Upper lobe of left lung (tissue), 6 donors: ENCODE data around the gene RNF123. TPM values are rescaled to one million over a fixed set of nuclear protein-coding genes. Genes with fewer than 3 reads are reported as not detected.

ENCODE experiments used
- ATAC-seq, 2 donors: fragments of 200-7000 bp; cut with Tn5 transposase; one replicate each; pipeline ENCODE4 v1.9.1; 2022; ENCODE audit warnings: mild to moderate bottlenecking in 2 of 2, moderate library complexity in 2 of 2; ENCODE audit not compliant: low FRiP score in 2 of 2
- DNase-seq, 2 donors: peaks; one replicate each; pipeline ENCODE4 v3.0.0-alpha.2; 2019 to 2020
- H3K27ac ChIP-seq, 4 donors: fragments of 200-600 bp; sonication (generic); one replicate each; pipeline ENCODE4 v1.5.1; 2016 to 2019
- H3K27me3 ChIP-seq, 4 donors: fragments of 200-600 bp; sonication (generic); one replicate each; pipeline ENCODE4 v1.5.1; 2017 to 2019
- H3K36me3 ChIP-seq, 4 donors: fragments of 200-600 bp; sonication (generic); one replicate each; pipeline ENCODE4 v1.5.1; 2016 to 2019
- H3K4me1 ChIP-seq, 4 donors: fragments of 200-600 bp; sonication (generic); one replicate each; pipeline ENCODE4 v1.5.1; 2018 to 2019
- H3K4me3 ChIP-seq, 4 donors: fragments of 200-600 bp; sonication (generic); one replicate each; pipeline ENCODE4 v1.5.1; 2017 to 2019; ENCODE audit warnings: mild to moderate bottlenecking in 2 of 4, moderate library complexity in 1 of 4
- H3K9me3 ChIP-seq, 4 donors: fragments of 200-600 bp; sonication (generic); one replicate each; pipeline ENCODE4 v1.5.1; 2018 to 2019
- EP300 ChIP-seq, 4 donors: sonication (generic); formaldehyde crosslinking; IDR thresholded peaks; one replicate each; pipeline ENCODE4 v1.5.1; 2017; ENCODE audit warnings: antibody characterized with exemption in 4 of 4, control low read depth in 2 of 4
- POLR2A ChIP-seq, 4 donors: fragments of 450-650 bp; IDR thresholded peaks; one replicate each; pipeline ENCODE4 v1.5.1; 2016 to 2017; ENCODE audit warnings: antibody characterized with exemption in 4 of 4, mild to moderate bottlenecking in 2 of 4
- POLR2AphosphoS5 ChIP-seq, 2 donors: sonication (generic); formaldehyde crosslinking; IDR thresholded peaks; one replicate each; pipeline ENCODE4 v1.5.1; 2017; ENCODE audit warnings: antibody characterized with exemption in 2 of 2
- WGBS, 2 donors: methylation state at CpG; one replicate each; pipeline ENCODE4 v1.1.5; 2017 to 2018; 5-methylcytosine and 5-hydroxymethylcytosine counted together
- total RNA-seq, 6 donors: library from RNA; depleted of rRNA in 4 of 6; stranded (reverse); fragments of >200 nt in 4 of 6; gene quantifications; one replicate each; pipeline versions ENCODE4 v1.1.0 to v1.2.1, GENCODE V29; 2016 to 2021
- TF ChIP-seq, protein P1 (sequence below), 6 experiments: fragments of 450-650 bp in 4 of 6; fragments of 200-600 bp in 2 of 6; sonication (generic) in 2 of 6; IDR thresholded peaks; one replicate each; pipeline ENCODE4 v1.5.1; 2016 to 2019; ENCODE audit warnings: antibody characterized with exemption in 6 of 6
- donor health status: DM: no; HTN: no; CAD: no; lungs with moderate emphysema.
- donor health status: DM: no; HTN: yes; CAD: no; lungs with severe emphysema.

The RNF123 gene
- total RNA-seq, 6 donors from 2014 or later = 14.2 to 71.2 (median 42.2) TPM

DNA sequence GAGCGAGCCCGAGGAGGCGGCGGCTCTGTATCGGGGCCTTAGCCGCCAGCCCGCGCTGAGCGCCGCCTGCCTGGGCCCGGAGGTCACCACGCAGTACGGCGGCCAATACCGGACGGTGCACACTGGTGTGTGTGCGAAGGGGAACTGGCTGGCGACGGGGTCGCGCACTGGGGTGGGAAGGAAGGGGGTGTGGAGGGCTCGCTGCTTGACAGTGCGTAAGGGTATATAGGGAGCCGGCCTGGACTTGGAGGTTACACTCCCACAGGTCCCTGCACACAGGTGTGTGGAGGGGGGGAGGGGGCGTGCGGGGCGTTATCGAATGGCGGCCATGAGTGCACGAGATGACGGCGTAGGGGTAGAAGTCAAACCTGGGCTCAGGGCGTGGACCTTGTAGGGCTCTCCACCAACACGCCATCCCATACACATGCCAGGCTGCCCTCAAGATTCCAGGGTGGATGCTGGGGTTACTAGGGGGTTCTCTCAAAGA is 14.8 kb upstream of the RNF123 start:
- 5 to 11% methylated on average over 22 to 31 of the region's 34 CpGs for WGBS, 2 donors
- Histone ChIP-seq H3K27ac (peak overlapping the region; percentile 90 to 96 (median 94)), H3K4me3 (peak overlapping the region; percentile 75 to 99 (median 84)), H3K9me3 (no peaks in the 10 kb centered on the region), H3K36me3 (peaks cover 12 to 40% (median 32%) of the 10 kb centered on the region in 4 donors), H3K4me1 (peaks cover 14 to 26% (median 16%) of the 10 kb centered on the region in 4 donors), H3K27me3 (no peaks in the 10 kb centered on the region)
- DNase-seq (no peak), ATAC-seq (peak; percentile 1 to 51)
- no peak for TF ChIP-seq POLR2AphosphoS5 (IDR thresholded peaks at IDR 0.05)
- TF ChIP-seq, protein P1, sequence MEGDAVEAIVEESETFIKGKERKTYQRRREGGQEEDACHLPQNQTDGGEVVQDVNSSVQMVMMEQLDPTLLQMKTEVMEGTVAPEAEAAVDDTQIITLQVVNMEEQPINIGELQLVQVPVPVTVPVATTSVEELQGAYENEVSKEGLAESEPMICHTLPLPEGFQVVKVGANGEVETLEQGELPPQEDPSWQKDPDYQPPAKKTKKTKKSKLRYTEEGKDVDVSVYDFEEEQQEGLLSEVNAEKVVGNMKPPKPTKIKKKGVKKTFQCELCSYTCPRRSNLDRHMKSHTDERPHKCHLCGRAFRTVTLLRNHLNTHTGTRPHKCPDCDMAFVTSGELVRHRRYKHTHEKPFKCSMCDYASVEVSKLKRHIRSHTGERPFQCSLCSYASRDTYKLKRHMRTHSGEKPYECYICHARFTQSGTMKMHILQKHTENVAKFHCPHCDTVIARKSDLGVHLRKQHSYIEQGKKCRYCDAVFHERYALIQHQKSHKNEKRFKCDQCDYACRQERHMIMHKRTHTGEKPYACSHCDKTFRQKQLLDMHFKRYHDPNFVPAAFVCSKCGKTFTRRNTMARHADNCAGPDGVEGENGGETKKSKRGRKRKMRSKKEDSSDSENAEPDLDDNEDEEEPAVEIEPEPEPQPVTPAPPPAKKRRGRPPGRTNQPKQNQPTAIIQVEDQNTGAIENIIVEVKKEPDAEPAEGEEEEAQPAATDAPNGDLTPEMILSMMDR (IDR thresholded peaks at IDR 0.05) = peak in 2 of 6 experiments; percentile 6 to 48
- TF ChIP-seq POLR2A (IDR thresholded peaks at IDR 0.05) = peak in 1 of 4 donors; percentile 6
- TF ChIP-seq EP300 (IDR thresholded peaks at IDR 0.05) = no peak

DNA sequence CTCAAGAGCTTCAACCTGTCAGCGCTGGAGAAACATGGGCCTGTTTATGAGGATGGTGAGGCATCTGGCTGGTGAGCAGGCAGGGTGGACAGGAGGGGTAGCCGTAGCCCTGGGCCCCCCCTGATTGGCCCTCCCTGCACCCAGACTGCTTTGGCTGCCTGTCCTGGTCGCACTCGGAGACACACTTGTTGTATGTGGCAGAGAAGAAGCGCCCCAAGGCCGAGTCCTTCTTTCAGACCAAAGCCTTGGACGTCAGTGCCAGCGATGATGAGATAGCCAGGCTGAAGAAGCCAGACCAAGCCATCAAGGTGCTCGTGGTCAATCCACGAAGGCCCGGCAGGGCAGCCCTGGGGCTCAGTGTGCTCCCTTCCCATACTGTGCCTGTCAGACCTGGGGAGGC is 13.4 kb upstream of the RNF123 start:
- WGBS, 2 donors = 95 to 96% methylated on average over 7 to 9 of the region's 11 CpGs
- TF ChIP-seq POLR2A (IDR thresholded peaks at IDR 0.05) = no peak
- TF ChIP-seq, protein P1 (IDR thresholded peaks at IDR 0.05) = no peak
- TF ChIP-seq EP300 (IDR thresholded peaks at IDR 0.05) = no peak
- TF ChIP-seq POLR2AphosphoS5 (IDR thresholded peaks at IDR 0.05) = no peak
- no peak overlapping the region for H3K4me3 ChIP-seq
- H3K27ac ChIP-seq = no peak overlapping the region
- peaks cover 20 to 54% (median 43%) of the 10 kb centered on the region in 4 donors for H3K36me3 ChIP-seq
- ATAC-seq = no peak
- H3K27me3 ChIP-seq = no peaks in the 10 kb centered on the region
- no peaks in the 10 kb centered on the region for H3K9me3 ChIP-seq
- DNase-seq = no peak
- H3K4me1 ChIP-seq = peaks cover 14 to 26% (median 16%) of the 10 kb centered on the region in 4 donors

DNA sequence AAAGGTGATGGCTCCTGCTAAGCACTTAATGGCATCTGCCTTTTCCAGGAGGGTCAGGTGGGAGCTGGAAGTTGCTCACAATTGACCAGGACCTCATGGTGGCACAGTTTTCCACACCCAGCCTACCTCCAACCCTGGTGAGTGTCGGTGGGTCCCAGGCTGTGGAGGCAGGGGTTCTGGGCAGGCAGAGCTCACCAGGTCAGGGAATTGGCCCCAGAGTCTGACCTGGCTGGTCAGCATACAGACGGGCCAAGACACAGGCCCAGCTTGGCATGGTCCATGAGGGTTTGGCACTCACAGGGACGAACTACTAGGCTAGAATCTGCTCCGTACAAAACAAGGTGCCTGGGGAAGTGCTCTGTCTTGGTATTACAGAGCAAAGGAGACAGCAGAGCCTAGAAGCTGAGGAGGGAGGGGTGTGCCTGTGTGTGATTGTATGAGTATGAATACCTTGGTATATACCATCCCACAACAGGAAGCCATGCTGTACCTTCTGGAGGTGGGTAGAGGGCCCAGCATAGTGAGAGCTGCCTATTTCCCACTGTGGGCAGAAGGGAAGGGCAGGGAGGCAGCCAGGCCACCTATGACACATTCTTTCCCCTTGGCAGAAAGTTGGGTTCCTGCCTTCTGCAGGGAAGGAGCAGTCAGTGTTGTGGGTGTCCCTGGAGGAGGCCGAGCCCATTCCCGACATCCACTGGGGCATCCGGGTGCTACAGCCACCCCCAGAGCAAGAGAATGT is 8.7 kb upstream of the RNF123 start:
- no peak overlapping the region for H3K4me3 ChIP-seq
- 82 to 94% methylated on average over 4 to 6 of the region's 7 CpGs for WGBS, 2 donors
- H3K36me3 ChIP-seq = peaks cover 29 to 93% (median 77%) of the 10 kb centered on the region in 4 donors
- H3K9me3 ChIP-seq = no peaks in the 10 kb centered on the region
- H3K4me1 ChIP-seq = peaks cover 0 to 9% (median 0%) of the 10 kb centered on the region in 4 donors
- H3K27ac ChIP-seq = no peak overlapping the region
- DNase-seq = no peak
- TF ChIP-seq EP300 (IDR thresholded peaks at IDR 0.05) (no peak), POLR2AphosphoS5 (IDR thresholded peaks at IDR 0.05) (no peak), POLR2A (IDR thresholded peaks at IDR 0.05) (no peak)
- TF ChIP-seq, protein P1 (IDR thresholded peaks at IDR 0.05) = no peak
- no peak for ATAC-seq
- no peaks in the 10 kb centered on the region for H3K27me3 ChIP-seq

DNA sequence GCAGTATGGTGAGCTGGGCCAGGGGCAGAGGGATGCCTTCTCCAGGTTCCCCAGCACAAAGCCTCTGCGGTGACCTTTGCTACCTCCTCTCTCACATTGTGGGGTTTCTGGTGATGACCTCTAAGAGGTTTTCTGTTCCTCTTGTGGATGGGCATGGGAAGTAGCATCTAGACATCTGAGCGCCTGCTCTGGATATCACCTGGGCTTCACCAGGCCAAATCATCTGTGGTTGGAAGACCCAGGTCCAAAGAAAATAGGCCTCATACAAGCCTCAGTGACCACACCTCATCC is 8.2 kb upstream of the RNF123 start:
- TF ChIP-seq POLR2AphosphoS5 (IDR thresholded peaks at IDR 0.05) (no peak), POLR2A (IDR thresholded peaks at IDR 0.05) (no peak), EP300 (IDR thresholded peaks at IDR 0.05) (no peak)
- TF ChIP-seq, protein P1 (IDR thresholded peaks at IDR 0.05) = no peak
- ATAC-seq (no peak), DNase-seq (no peak)
- Histone ChIP-seq H3K4me3 (no peak overlapping the region), H3K9me3 (no peaks in the 10 kb centered on the region), H3K4me1 (peaks cover 0 to 9% (median 1%) of the 10 kb centered on the region in 4 donors), H3K27ac (no peak overlapping the region), H3K27me3 (no peaks in the 10 kb centered on the region), H3K36me3 (peaks cover 29 to 87% (median 74%) of the 10 kb centered on the region in 4 donors)
- WGBS, 2 donors = 92% methylated on average over 2 of the region's 2 CpGs; no CpG with 5 or more reads in 1 of the 2 donors
